Measurements from ENCODE around the gene GCK.

The GCK gene

GRCh38 chr7:44221231-44221791, 32.1 kb upstream of the GCK start:
- no peak for TF ChIP-seq CTCF (conservative IDR thresholded peaks at IDR 0.05)
- no peak overlapping the region for H3K27ac ChIP-seq

- H3K27ac ChIP-seq: no peak overlapping the region
- TF ChIP-seq CTCF (conservative IDR thresholded peaks at IDR 0.05): no peak
Observed at GRCh38 chr7:44220358-44221112, 31.3 kb upstream of the GCK start.

GRCh38 chr7:44220046-44220357, 30.8 kb upstream of the GCK start:
- no peak overlapping the region for H3K27ac ChIP-seq
- no peak for TF ChIP-seq CTCF (conservative IDR thresholded peaks at IDR 0.05)

GRCh38 chr7:44219371-44220045, 30.3 kb upstream of the GCK start:
- H3K27ac ChIP-seq: no peak overlapping the region
- TF ChIP-seq CTCF (conservative IDR thresholded peaks at IDR 0.05): no peak

GRCh38 chr7:44218418-44219201, 29.4 kb upstream of the GCK start:
- no peak for TF ChIP-seq CTCF (conservative IDR thresholded peaks at IDR 0.05)
- H3K27ac ChIP-seq: no peak overlapping the region

- peak overlapping the region; percentile 43 for H3K27ac ChIP-seq
- no peak for TF ChIP-seq CTCF (conservative IDR thresholded peaks at IDR 0.05)
Observed at GRCh38 chr7:44217852-44218402, 28.7 kb upstream of the GCK start.

All from VCaP (cell line).